ENCODE results near the gene HSD17B12.

HSD17B12 gene

DNA sequence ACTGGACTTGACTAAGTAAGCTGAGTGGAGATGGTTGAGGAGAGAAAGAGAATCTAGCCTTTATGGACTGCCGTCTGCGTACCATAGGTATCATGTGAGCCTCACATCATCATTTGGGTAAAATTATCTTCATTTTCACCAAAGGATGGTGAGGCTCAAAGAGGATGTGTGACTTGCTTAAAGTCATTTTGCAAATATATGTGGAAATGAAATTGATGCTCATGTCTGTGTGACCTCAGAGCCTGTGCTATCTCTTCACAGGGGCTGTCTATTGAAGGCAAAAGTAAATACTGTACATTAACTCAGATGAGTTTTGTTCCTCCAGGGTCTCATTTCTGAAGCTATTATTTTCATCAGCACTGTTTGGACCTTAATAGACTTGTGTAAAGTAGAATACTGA is 116.8 kb downstream of the HSD17B12 start:
- no peak for DNase-seq

DNA sequence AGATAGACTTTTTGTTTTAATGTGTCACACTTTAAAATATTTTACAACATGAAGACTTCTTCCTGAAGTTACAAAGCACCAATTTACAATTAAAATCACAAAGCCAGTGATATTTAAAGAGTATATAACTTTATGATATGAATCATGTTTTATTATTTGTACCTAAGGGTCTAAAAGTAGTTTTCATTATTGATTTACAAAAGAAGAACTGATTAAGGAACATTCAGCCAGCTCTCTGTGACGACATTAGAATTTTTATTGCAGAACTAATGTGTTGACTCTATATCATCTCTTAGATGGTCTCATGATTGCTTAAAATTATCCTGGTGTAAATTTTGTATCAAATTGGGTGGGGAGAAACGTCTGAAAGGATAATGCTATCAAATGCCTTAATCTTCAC is 117.3 kb downstream of the HSD17B12 start:
- no peak for DNase-seq

DNA sequence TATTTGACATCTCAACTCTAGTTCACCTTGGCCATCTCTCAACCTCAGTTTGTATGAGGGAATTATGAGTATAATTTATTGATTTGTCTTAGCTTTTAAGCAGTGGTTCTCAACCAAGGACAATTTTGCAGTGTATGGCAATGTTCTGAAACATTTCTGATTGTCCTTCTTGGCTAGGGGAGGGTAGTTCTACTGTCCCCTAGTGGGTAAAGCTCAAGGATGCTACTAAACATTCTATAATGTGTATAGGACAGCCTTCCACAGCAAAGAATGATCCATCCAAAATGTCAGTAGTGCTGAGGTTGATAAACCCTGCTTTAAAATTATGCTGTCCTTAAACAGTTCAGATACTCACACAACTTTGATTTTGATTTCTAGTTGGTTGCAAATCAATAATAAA is 122.0 kb downstream of the HSD17B12 start:
- DNase-seq = no peak

DNA sequence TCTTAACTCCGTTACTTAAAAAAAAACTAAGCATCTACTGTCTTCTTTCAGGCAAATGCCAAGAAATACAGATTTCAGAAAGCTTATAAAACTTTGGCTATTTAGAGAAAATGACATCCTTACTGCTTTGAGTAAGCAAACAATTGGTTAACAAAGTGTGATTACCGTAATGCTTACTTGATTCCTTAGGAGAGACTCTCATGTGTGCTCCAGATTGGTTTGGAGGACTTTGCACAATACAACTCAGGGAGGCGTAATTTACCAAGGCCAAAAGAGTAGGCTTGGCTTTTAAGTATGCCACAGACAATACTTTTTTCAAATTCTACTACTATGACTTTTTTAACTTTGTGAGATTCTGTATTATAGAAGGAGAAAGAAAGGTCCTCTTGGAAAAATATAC is 123.2 kb downstream of the HSD17B12 start:
- DNase-seq = no peak

DNA sequence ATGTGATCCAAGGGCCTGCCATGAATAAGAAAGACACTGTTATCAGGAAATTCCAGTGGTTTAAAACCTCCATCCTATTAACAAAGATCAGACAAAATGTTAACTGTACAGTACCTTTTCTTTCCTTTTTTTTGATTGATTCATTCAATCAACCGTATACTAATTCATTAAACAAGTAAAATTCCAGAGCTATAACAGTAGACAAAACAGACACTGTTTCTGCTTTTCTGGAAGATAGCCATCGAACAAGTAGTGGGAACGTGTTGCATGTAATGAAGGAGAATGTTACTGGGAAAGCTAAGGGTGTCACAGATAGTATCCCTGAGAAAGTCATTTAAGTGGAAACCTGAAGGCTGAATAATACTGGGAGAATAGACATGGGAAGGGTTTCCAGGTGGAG is 126.4 kb downstream of the HSD17B12 start:
- no peak for DNase-seq

DNA sequence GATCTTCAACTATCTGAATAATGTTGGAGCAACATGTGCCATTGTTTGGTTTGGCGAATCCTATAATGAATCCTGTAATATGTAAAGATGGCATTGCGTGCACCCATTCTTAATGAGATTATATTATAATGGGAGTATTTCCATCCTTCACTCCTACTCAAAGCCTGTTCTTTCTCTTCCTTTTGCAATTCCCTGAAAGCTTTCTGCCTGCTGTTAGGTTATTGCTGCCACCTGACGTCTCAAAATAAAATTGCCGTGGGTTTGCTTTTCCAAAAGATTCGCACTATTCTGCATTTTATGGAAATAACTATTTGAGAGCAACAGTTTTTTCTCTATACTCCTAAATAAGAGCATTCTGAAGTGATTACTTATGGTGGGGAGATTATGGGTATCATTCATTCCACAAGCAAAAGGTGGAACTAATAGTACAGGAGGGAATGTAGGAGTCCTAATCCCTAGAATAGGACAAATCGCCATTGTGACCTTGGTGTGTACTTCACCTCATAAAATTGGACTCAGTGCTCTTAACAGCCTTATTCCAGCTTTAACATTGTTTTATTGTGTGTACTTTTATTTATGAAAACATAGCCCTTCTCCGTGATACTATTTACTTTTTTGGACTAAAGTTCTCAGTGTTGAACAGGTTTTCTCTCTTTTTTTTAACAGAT is 130.5 kb downstream of the HSD17B12 start:
- DNase-seq = peak in 5 of 56 donors; percentile 5 to 32 (median 7)

DNA sequence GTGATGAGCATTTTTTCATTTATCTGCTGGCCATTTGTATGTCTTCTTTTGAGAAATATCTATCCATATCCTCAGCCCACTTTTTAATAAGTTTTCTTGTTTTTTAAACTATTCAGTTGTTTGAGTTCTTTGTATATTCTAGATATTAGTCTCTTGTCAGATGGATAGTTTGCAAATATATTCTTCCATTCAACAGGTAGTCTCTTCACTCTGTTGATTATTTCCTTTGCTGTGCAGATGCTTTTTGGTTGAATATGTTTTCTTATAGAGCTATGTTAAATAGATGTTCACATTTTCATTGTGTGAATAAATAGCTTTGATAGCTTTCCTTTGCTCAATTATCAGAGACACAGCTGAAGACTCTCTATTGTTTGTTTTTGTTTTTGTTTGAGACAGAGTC is 131.9 kb downstream of the HSD17B12 start:
- no peak for DNase-seq

DNA sequence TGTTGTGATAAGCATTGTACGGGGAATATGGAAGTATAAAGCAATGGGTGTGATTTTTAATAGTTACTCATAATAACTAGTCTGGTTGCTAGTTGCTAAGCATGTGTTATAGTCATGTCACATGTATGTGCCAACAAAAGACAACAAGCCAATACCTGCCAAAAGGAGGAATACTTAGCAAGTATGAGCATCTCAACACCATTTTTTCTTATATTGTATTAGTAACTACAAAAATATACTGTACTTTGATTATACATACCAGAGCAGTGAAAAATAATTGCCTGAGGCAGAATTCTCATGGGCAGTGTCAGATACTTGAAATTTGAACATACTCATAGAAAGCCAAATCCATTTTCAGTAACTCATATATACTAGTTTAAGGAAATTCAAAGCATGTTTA is 137.7 kb downstream of the HSD17B12 start:
- DNase-seq = no peak

DNA sequence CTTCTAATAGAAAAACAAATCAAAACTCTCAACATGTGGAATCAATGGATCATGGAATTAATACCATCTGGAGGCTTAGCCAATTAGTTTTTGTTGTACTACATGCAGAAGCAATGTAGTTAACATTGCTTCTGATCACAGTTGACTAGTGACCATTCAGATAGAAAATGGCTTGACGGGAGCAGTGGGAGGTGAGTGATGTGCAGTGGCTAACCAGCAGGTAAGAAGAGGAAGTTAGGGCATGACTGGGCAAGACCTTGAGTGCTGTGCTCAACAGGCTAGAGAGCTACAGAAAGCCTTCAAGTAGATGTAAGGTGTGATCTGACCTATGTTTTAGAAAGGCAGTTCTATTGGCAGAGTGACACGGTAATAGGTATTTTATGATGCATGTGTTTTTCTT is 139.4 kb downstream of the HSD17B12 start:
- DNase-seq = no peak

DNA sequence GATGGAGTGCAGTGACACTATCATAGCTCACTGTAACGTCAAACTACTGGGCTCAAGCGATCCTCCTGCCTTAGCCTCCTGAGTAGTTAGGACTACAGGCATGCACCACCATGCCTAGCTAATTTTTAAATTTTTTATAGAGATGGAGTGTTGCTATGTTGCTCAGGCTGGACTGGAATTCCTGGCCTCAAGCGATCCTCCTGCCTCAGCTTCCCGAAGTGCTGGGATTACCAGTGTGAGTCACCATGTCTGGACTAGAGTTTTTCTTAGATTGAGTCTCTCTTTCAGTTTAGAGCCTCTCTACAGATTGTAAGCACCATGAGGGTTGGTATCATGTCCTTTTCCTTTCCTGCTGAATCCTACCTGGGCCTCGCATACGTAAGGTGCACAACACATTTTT is 142.8 kb downstream of the HSD17B12 start:
- DNase-seq = no peak

DNA sequence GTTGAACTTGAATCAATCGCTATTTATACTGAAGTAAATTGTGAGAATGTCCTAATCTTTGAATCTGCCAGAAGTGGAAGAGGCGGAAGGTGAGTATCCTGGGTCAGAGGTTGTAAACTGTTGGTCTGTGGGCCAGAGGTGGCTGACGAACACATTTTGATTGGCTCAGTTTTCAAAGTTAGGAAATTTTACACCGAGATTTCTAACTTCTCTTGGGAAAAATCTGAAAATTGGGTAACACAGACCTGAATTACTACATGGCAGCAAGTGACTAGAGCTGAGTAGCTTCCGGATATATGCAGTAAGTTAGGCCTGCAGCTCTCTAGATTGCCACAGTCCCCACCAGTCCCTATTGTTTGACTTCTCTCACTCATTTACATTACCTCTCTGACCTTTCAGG is 143.3 kb downstream of the HSD17B12 start:
- DNase-seq = no peak

DNA sequence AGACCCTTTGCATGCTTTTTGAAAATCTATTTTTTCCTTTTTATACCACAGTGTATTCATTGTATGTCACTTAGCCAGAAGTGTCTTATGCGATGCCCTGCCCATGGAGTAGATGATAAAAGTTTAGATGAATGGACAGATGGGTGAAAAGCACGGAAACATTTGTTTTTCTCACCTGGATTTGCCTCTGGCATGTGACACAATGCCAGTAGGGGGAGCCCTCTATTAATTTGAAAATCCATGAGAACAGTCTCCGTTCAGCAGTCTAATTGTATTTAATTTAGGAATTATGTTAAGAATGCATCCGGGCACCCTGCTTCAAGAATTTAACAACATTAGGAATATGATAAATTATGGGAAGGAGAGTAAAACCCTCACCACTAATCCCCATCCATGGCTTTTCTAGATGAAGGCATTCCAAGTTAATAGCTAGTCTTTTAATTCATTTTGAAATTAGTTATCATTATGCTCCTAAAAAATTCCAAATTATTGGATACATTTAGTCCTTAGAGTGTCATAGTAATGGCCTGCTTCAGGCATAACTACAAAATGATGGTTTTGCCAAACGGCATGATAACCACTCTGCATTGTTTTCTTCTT is 144.8 kb downstream of the HSD17B12 start:
- DNase-seq = peak in 2 of 56 donors; percentile 5 to 6

DNA sequence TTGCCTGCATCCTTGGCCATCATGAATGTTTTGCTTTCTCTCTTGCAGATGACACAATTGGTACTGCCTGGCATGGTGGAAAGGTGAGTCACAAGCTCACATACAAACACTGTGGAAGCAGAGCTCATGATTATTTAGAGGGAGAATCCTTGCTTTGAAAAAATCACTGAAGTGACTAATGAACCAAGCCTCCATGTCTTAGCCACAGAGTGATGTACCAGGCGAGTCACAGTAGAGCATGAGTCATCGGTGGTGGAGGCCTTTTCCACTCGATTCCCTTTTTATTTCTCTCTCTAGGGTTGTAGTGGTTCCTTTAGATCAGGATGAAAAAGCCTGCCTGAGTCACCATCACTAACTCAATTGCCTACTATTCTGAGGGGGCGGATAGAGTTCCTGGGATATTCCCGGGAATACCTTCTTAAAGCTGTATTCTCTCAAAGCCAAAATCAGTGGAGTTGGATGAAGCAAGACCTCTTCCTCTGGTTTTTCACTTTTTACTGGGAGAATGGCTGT is 150.4 kb downstream of the HSD17B12 start:
- peak in 14 of 56 donors; percentile 0 to 51 (median 22) for DNase-seq

DNA sequence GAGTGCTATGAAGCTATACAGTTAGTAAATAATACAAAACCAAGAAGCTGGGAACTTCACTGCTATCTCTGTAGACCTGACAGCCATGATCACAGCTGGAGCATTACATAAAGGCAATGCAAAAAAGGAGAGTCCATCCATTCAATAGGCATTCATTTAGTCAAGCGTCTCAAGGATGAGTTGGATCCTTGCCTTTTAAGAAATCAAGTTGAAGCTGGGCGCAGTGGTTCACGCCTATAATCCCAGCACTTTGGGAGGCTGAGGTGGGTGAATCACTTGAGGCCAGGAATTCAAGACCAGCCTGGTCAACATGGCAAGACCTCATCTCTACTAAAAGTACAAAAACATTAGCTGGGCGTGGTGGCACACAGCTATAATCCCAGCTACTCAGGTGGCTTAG is 152.0 kb downstream of the HSD17B12 start:
- no peak for DNase-seq

DNA sequence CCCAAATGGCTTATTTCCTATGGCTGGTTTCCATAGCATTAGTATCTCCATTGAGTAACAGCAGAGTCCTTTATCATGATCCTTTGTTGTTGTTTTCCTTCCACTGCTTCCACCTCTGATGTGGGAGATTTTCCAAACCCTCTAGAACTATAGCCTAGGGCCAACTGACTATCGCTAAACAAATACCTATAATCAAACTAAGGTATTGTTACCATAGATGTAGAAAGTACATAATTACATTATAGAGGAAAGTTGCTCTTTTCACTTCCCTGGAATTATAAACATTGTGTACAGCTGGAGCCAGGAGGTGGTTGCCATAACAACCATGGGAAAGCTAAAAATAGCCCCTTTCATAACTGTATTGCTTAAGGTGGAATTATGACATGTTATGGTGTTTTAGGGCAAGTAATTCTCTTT is 153.1 kb downstream of the HSD17B12 start:
- no peak for DNase-seq

DNA sequence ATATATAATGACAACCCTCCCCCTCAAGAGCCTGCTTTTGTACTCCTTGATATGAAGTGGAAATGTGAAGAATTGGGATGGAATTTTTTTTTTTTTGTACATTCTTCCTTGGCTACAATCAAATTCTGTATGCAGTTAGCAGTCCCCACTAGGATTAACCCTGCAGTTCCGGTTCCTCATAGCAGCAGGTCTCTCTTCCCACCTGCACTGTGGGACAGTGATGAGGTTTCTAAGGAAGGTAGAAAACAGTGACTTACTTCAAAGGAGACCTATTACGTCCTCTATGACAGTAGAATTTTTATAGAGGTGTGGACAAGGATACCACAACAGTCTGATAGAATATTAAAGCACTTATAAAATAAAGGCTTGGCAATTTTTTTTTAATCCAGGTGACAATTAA is 153.7 kb downstream of the HSD17B12 start:
- DNase-seq = no peak

DNA sequence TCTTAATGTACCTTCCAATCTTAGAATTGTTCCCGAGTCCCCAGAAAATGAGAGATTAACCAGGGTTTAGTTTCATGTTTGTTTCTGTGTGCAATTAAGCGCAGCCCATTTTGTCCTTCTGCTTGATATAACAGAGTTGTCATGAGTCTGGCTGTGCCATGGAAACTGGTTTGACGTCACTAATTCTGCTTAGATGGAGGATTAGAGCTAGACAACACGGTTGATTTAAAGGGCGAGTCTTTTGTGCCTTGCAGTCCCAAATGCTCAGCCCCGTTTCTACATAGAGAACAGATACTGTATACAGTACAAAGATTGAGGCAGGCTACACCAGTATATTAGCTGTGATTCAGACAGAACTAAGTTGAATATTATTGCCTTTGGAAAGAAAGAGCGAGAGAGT is 154.6 kb downstream of the HSD17B12 start:
- peak in 4 of 56 donors; percentile 11 to 35 (median 18) for DNase-seq

DNA sequence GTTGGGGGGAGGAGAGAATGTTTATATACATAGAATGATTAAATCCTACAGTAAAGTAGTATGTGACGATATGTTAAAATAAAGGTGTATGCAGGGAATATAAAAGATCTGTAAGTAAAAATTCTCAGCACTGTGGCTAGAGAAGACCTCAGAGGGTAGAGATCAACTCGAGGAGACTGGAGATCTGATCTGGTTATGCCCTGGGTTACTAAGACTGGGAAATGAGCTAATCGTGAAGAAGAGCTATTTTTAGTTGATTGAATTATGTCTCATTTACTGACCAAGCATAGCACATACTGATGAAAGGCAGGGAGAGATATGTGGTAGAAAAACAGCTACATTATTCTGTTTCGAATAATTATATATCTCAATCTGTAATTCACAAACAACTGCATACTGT is 157.3 kb downstream of the HSD17B12 start:
- no peak for DNase-seq

DNA sequence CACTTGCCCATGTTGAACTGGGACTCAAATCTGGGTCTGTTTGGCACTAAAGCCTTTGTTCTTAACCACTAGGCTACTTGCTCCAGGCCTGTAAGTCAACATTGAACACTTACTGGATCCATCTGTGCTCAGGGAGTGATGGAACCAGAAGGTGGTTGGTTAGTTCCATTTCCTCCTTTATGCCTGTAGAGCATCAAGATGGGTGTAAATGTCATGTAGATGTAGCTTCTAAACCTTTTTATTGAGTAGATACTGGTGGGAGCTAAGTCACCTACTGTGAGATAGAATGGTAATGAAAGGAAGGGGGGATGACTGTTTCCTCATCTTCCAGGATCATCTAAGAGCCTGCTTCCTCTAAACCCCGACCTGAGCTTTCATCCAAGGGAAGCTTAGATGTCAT is 161.5 kb downstream of the HSD17B12 start:
- DNase-seq = no peak

DNA sequence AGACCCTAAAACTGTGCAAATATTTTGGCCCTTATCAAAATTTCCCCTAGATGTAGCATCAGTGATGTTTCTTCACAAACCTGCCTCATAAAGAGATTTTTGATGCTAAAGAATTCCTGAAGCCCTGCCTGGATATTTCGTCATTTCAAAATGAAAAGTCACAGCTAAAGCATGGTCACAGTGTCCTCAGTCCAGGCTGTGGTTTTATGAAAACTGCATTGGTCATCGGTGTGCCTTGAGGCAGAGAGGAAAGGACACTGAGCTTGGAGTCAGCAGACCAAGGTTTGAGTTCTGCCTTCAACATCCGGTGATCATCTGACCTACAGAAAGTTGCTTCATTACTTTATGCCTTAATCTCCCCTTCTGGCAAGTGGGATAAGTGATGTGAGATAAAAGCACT is 165.3 kb downstream of the HSD17B12 start:
- DNase-seq = no peak

DNA sequence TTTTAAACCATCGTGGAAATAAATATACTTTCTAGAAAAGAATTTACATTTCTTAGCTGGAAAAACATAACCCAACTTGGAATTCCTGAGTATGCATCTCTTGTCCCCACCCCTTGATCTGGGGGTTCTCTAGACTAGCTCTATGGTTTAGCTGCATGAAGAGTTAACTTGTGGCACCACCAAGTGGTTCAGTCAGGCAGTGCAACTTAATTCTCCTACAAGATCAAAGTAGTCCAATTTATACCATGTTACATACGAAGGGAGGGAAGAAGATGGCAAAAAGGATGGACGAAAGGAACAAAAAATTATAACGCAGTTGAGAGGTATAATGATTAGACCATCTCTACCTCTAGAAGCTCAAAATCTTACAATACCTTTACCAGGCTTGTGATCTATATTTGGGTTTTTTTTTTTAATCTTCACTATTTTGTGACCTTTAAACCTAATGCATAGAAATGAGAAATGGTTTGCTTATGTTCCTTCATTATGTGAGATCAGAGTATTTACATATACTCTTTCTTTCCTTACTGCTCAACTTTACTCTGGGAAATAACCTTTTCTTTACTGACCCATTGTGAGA is 171.6 kb downstream of the HSD17B12 start:
- peak in 28 of 56 donors; percentile 2 to 84 (median 22) for DNase-seq

DNA sequence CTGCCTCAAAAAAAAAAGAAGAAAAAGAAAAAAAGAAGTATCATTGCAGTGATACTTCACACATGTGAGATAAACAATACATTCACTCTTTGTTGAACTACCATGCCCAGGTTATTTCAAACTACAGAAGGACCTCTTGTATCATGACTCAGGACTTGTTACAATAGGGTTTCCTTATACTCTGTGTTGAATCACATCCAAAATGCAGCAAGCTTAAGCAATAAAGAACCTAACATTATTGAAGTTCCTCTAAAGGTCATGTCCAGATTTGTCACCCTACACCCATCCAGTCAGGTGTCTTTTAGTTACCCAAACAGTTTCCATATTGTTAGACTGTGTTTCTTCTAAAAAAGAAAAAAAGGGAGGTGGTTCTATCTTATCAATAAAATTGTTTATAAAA is 173.2 kb downstream of the HSD17B12 start:
- DNase-seq = no peak

DNA sequence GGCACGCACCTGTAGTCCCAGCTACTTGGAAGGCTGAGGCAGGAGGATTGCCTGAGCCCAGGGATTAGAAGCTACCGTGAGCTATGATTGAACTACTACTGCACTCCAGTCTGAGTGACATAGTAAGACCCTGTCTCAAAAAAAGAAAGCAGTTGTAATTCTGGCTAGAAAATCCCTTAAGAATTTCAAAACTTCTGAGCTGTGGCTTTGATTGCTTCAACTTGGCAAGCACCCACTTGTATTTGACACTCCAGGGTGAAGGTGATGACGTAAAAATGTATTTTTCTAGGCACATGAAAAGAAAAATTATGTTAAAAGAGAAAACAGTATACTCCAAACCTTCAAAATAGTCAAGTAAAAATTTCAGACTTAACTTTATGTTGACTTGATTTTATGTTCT is 176.5 kb downstream of the HSD17B12 start:
- no peak for DNase-seq

Measured in amygdala (tissue), 56 donors.